KOPT-K1 (cell line): ENCODE data around the gene CXADR.
"Not testable (repeated sequence)": the region's sequence is repeated elsewhere in the genome, so short reads cannot be mapped to it uniquely, and the experiment has no call there.

Experiments used
- H3K27ac ChIP-seq: fragments of 200-600 bp; sonication (generic); 2 replicates; pipeline ENCODE4 v1.5.1; 2016; ENCODE audit warnings: antibody characterized with exemption, mild to moderate bottlenecking, low read depth, low read length; ENCODE audit not compliant: poor library complexity, severe bottlenecking
- H3K36me3 ChIP-seq: fragments of 200-600 bp; sonication (generic); 2 replicates; pipeline ENCODE4 v1.5.1; 2017; ENCODE audit warnings: antibody characterized with exemption, mild to moderate bottlenecking, low read length, moderate library complexity; ENCODE audit not compliant: insufficient read depth
- H3K9me3 ChIP-seq: fragments of 200-600 bp; sonication (generic); 2 replicates; pipeline ENCODE4 v1.5.1; 2017; ENCODE audit warnings: antibody characterized with exemption, low read length, mild to moderate bottlenecking; ENCODE audit not compliant: insufficient read depth, poor library complexity, severe bottlenecking

Gene CXADR

DNA sequence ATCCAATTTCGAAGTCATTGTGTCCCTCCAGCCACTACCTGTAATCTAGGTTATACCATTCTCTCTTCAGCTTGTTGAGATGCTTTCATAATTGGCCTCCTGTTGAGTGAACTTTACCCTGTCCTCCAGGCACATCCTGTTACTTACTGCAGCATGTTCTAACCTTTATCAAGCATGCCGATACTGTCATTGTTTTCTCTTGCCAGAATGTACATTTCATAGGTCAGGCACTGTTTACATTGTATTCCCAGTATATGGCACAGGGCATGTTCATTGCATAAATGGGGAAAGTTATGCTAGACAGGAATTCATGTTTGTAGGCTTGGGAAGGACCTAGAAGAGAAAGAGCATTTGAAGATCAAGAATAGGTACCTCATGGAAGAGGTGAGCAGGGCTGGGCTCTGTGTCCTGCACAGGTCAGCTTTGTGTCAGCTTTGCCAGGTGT is 10.2 kb downstream of the CXADR start:
- no peaks in the 10 kb centered on the region for H3K9me3 ChIP-seq
- H3K27ac ChIP-seq = no peak overlapping the region
- no peaks in the 10 kb centered on the region for H3K36me3 ChIP-seq

DNA sequence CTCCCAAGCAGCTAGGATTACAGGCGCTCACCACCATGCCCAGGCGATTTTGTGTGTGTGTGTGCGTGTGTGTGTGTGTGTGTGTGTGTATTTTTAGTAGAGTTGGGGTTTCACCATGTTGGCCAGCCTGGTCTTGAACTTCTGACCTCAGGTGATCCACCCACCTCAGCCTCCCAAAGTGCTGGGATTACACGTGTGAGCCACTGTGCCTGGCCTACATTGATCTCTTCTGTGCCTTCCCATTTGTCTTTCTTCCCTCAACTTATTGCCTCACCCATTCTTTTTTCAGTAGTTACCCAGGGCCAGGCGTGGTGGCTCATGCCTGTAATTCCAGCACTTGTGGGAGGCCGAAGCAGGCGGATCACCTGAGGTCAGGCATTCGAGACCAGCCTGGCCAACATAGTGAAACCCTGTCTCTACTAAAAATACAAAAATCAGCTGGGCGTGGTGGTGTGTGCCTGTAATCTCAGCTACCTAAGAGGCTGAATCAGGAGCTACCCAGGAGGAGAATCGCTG is 11.2 kb downstream of the CXADR start:
- not testable (repeated sequence) for H3K27ac ChIP-seq, H3K9me3 ChIP-seq, H3K36me3 ChIP-seq

DNA sequence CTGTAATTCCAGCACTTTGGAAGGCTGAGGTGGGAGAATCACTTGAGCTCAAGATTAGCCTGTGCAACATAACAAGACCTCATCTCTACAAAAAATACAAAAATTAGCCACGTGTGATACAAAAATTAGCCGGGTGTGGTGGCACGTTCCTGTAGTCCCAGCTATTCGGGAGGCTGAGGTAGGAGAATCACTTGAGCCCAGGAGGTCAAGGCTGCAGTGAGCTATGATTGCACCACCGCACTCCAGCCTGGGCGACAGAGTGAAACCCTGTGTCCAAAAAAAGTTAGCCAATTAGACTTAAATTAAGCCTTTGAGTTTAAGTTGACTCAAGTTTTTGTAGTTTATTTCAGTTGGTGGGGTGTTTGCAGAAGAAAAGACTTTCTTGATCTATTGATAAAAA is 11.8 kb downstream of the CXADR start:
- Histone ChIP-seq H3K36me3 (no peaks in the 10 kb centered on the region), H3K27ac (no peak overlapping the region)

DNA sequence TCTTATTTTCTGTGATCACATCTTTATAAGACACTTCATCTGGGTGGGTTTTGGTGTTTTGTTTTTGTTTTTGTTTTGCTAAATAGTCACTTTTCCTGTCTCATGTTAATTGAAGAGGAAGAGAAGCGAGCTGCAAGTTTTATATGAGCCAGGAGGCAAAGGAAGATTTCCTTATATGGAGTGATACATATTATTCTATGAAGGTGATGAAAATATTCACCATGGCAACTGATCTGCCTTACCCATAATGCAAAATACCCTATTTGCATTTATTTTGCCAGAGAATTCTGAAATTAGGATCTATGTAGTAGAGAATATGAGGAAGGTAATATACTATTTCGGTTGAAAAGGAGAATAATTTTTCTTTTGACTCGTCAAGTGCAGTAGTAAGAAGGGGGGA is 13.9 kb downstream of the CXADR start:
- Histone ChIP-seq H3K36me3 (no peaks in the 10 kb centered on the region), H3K27ac (no peak overlapping the region), H3K9me3 (no peaks in the 10 kb centered on the region)

More for the DNA sequence above, 11.8 kb downstream of the CXADR start:
- no peaks in the 10 kb centered on the region for H3K9me3 ChIP-seq

DNA sequence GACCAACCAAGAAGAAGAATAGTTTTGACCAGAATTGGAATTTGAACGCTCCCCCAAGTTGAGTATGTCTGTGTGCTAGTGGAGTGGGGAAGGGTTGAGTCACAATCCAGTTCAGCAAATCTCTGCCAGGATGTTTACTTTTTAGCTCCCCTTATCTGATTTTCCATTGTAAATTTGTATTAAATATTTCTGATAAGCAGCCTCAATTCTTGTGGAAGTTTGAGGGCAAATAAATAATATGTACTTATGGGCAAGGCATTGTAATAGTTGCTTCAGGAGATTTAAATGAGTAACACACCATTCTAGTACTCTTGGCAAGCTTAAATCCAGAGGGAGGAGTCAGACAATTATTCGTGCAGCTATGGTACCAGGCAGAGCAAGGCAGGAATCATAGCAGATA is 14.4 kb downstream of the CXADR start:
- Histone ChIP-seq H3K9me3 (no peaks in the 10 kb centered on the region), H3K36me3 (no peaks in the 10 kb centered on the region), H3K27ac (no peak overlapping the region)

DNA sequence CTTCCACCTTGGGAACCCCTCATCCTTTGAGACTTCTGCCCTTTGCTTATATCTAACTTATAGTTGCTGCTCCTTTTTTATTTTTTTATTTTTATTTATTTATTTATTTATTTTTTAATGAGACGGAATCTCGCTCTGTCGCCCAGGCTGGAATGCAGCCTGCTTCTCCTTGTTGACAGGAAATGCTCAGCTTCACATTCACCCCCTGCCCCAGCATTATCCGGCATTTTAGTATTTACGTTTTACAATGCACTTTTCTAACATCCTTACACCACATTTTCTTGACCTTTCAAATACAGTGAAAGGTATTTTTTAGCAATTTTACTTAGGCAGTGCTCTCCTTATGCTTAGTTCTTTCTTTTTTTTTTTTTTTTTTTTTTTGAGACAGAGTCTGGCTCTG is 14.9 kb downstream of the CXADR start:
- Histone ChIP-seq H3K9me3 (no peaks in the 10 kb centered on the region), H3K27ac (no peak overlapping the region), H3K36me3 (no peaks in the 10 kb centered on the region)

DNA sequence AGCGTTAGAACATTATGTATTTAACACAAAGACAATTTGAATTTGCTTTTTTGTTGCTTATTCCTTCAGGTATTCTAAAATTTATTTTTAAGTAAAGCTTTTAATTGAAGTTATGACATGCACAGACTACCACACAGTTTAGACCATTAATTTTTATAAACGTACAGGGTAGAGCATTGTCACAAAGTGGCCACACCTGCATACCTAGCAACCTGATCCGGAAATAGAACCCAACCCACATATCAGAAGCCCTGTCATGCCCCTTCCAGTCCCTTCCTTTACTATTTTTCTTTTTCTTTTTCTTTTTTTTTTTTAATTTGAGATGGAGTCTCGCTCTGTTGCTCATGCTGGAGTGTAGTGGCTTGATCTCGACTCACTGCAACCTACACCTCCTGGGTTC is 16.8 kb downstream of the CXADR start:
- Histone ChIP-seq H3K36me3 (no peaks in the 10 kb centered on the region), H3K27ac (no peak overlapping the region), H3K9me3 (no peaks in the 10 kb centered on the region)

DNA sequence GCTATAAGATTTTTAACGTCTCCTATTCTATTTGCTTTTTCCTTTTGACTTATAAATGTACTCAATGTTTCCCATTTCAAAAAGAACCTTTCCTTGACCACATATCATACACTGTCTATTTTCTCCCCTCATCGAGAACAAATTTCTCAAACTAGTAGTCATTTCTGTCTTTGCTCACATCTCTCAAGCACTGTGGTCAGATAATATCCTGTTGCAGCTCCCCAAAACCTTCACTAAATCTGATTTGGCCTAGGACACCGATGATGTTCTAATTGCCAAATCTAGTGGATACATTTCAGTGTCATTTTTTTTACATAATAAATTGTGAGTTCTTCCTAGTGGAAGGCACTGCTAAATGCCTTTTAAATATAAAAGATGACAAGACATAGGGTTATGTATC is 19.4 kb downstream of the CXADR start:
- H3K9me3 ChIP-seq = no peaks in the 10 kb centered on the region
- H3K27ac ChIP-seq = no peak overlapping the region
- no peaks in the 10 kb centered on the region for H3K36me3 ChIP-seq

DNA sequence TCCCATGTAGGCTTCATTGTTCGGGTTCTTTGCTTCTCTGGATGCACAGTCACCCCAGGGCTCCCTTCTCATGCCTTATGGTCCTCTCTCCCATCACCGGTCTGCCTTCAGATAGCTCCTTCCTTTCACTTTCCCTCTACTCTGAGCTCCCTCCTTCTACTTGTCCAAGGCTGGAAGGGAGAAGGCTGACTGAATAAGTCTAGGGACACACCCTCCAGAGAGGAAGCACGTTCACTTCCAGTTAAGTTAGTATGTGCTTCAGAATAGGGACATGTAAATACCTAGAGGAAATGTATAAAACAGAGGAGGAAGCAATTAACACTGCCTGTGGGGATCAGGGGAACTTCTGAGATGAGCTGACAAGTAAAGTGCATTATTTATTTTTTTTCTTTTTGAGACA is 23.5 kb downstream of the CXADR start:
- no peaks in the 10 kb centered on the region for H3K9me3 ChIP-seq
- H3K27ac ChIP-seq = no peak overlapping the region
- no peaks in the 10 kb centered on the region for H3K36me3 ChIP-seq

DNA sequence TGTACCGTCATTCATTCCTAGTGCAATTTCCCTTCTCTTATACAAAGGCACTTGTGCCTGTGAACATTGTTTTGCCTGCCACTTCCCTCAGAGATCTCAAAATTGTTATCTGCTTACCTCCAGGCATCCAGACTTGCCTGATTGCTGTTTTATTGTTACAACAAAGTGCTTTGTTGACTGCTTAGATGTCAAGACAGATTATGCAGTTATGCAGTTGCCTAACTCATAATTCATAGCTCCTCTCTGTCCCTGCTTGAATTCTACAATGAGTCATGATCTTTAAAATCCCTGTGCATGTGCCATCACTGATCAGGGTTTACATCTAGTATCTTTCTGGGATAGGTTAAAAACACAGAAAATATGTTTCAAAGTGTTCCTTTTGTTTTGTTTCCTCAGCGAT is 24.5 kb downstream of the CXADR start:
- Histone ChIP-seq H3K36me3 (no peaks in the 10 kb centered on the region), H3K9me3 (no peaks in the 10 kb centered on the region), H3K27ac (no peak overlapping the region)

DNA sequence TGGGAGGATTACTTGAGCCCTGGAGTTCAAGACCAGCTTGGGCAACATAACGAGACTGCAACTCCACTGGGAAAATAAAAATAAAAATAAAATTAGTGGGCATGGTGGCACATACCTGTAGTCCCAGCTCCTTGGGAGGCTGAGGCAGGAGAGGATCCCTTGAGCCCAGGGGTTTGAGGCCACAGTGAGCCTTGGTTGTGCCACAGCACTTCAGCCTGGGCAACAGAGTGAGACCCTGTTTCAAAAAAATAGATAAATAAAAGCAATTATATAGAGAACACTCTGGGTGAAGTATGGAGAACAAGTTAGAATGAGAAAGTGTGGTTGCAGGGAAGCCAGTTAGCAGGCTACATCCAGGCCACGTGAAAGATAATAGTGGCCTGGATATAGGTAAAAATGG is 25.7 kb downstream of the CXADR start:
- Histone ChIP-seq H3K27ac (no peak overlapping the region), H3K36me3 (no peaks in the 10 kb centered on the region), H3K9me3 (no peaks in the 10 kb centered on the region)

DNA sequence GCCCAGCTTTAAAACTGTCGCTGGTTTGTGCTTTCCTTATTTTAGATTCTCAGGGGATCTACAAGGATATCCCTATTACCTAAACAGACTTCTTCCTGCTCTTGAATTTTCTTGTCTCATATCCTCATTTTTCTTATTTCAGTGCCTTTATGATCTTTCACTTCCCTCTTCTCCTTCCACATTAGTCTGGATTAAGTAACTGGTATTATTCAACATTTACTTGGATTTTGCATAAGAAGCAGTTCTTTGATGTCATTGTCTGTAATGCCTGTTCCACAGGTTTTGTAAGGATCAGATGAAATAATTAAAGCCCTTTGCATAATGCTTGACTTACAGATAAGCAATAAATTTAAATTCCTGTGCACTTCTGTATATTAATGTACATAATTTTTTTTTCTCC is 26.5 kb downstream of the CXADR start:
- no peak overlapping the region for H3K27ac ChIP-seq
- H3K36me3 ChIP-seq = no peaks in the 10 kb centered on the region
- H3K9me3 ChIP-seq = no peaks in the 10 kb centered on the region

DNA sequence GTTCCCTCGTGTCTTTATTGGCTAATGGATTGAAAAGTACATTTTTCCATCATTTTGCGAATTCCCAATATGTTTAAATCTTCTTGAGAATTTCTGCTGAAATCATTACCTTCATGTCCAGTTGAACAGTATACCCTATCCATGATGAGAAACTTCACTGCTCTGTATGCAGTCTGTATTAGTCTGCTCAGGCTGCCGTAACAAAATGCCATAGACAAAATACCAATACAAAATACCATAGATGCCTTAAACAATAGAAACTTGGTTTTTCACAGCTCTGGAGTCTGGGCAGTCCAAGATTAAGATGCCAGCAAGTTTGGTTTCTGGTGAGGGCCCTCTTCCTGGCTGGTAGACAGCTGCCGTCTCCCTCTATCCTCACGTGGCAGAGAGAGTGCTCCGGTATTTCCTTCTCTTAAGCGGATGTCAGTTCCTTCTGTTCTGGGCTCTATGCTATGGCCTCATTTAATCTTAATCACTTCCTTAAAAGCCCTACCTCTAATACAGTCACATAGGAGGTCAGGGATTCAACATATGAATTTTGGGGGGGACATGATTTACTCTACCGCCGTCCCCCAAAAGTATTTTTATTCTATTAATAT is 27.0 kb downstream of the CXADR start:
- no peak overlapping the region for H3K27ac ChIP-seq

DNA sequence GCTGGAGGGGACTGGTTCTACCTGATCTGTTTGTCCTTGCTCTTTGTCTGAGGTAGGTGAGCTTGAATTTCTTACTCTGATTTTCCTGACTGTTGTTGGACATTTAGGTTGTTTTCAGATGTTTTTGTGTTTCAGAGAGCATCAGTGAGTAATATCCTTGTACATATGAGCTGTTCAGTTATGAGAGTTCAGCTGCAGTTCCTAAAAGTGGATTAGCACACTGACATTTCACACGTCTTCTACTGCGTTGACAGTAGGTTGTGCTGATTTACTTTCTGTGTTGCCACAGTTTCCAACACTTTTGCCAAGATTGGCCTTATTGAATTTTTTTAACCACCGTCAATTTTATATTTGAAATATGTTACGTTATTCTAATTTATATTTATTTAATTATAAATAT is 27.7 kb downstream of the CXADR start:
- H3K9me3 ChIP-seq = no peaks in the 10 kb centered on the region
- no peaks in the 10 kb centered on the region for H3K36me3 ChIP-seq
- no peak overlapping the region for H3K27ac ChIP-seq

More for the DNA sequence above, 27.0 kb downstream of the CXADR start:
- Histone ChIP-seq H3K36me3 (no peaks in the 10 kb centered on the region), H3K9me3 (no peaks in the 10 kb centered on the region)

DNA sequence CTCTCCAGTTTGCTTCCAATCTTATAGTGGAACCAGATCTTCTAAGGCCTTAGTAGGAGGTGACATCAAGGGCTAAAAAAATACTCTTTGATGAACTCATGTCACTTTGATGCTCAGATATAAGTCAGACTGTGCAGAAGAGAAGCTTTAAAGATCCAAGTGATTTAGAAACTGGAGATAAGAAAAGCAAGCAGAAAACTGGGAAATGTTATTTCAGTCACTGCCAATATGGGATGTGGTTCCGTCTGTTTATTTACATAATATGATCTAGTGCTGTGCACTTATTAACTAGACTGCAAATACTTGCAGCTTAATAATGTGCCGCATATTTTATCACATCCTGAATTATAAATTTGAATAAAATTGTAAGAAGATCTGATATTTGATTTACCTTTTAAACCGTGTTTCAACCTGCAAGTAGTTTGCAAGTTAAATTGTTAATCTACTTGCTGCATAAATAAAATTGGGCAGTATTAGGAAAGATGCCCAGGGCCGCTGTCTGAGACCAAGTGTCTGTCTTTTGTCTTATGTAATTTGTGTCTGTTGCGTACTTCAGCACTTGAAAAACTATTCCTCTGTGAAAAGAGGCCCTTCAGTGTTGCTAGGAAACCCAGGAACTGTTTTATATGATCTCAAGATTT is 29.6 kb downstream of the CXADR start:
- Histone ChIP-seq H3K27ac (no peak overlapping the region), H3K36me3 (no peaks in the 10 kb centered on the region), H3K9me3 (no peaks in the 10 kb centered on the region)

DNA sequence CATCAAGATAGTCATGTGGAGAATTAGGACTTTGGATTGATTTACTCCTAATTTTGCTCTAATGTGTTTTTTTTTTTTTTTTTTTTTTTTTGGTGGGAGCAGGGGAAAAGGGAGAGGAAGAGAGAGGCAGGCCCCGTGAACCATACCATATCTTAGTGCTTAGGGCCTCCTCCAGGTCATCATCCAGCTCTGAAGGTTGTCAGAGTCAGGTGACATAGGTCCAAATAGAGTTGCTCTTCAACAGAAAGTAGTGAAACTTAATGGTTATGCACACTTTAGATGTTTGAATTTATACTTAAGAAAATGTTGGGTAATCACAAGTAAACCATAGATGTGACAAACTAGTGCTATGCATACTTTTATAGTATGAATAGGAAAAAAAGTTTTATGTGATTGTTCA is 32.2 kb downstream of the CXADR start:
- no peaks in the 10 kb centered on the region for H3K36me3 ChIP-seq
- no peaks in the 10 kb centered on the region for H3K9me3 ChIP-seq

More for the DNA sequence above, 32.2 kb downstream of the CXADR start:
- H3K27ac ChIP-seq = no peak overlapping the region
